Measurements from ENCODE around the gene WNK4.
A peak's percentile ranks its signal among the peaks of the same experiment; 100 is the strongest.

Gene WNK4

DNA sequence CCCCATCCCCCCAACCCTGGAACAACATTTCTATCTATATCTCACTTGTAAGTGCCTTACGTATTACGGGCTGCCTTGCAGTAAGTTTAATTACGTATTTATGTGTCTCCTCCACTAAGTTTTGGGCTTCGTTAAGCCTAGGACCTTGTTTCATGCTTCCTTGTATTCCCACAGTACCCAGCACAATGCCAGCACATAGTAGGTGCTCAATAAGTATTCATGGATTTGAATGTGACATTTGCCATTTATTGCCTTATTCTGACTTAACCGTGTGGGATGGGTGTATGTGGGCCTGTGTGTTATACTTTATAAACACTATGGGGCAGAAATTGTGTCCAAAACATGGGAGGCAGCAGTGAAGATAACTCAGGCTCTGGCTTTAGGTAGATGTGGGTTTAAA, 12.1 kb downstream of the WNK4 start:
- in situ Hi-C loops (cut with MboI; ENCODE audit: low pct_unique_long_range_greater_than_20kb, low sequenced_read_pairs) = no loop called here
- no peak for DNase-seq

DNA sequence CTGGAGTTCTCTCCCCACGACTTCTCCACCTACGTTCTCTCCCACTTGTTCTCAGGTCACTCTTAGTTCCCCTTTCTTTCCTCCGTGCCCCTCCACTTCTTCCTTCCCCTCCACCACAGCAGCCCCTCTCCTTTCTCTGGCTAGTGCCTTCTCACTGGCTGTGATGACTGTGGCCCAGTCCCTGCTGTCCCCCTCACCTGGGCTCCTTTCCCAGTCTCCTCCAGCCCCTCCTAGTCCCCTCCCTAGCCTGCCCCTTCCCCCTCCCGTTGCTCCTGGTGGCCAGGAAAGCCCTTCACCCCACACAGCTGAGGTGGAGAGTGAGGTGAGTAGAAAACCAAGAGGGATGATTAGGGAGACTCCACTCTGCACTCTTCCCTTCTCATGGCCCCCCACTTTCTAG, 14.7 kb downstream of the WNK4 start:
- DNase-seq = peak; percentile 40
- in situ Hi-C loops (cut with MboI; ENCODE audit: low pct_unique_long_range_greater_than_20kb, low sequenced_read_pairs) = no loop called here

DNA sequence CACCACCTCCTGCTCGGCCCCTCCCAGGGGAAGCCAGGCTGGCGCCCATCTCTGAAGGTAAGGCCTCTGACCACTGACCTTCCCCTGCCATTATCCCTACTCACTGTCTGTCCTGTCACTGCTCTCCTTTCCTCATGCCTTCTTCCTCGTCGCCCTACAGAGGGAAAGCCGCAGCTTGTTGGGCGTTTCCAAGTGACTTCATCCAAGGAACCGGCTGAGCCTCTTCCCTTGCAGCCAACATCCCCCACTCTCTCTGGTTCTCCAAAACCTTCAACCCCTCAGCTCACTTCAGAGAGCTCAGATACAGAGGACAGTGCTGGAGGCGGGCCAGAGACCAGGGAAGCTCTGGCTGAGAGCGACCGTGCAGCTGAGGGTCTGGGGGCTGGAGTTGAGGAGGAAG, 15.1 kb downstream of the WNK4 start:
- no peak for DNase-seq
- in situ Hi-C loops (cut with MboI; ENCODE audit: low pct_unique_long_range_greater_than_20kb, low sequenced_read_pairs) = no loop called here

DNA sequence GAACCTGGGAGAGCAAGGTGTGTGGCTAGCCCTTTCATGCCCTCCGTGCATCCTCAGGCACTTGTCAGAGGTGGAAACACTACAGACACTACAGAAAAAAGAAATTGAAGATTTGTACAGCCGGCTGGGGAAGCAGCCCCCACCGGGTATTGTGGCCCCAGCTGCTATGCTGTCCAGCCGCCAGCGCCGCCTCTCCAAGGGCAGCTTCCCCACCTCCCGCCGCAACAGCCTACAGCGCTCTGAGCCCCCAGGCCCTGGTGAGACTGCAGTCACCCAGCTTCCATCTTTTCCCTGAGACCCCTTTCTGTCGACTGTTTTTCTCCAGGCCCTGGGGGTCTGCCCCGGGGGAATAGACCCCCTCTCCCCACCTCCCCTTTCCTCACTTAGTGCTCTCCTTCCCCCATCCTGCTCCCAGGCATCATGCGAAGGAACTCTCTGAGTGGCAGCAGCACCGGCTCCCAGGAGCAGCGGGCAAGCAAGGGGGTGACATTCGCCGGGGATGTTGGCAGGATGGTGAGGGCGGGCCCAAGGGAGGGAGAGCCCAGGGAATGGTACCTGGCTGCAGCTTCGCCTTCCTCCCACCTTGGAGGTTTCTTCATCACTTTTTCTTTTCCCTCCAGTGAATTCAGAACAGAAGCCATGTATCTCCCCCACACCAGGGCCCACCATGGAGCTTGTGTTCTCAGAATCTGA, 15.8 kb downstream of the WNK4 start:
- in situ Hi-C loops (cut with MboI; ENCODE audit: low pct_unique_long_range_greater_than_20kb, low sequenced_read_pairs) = no loop called here
- no peak for DNase-seq

DNA sequence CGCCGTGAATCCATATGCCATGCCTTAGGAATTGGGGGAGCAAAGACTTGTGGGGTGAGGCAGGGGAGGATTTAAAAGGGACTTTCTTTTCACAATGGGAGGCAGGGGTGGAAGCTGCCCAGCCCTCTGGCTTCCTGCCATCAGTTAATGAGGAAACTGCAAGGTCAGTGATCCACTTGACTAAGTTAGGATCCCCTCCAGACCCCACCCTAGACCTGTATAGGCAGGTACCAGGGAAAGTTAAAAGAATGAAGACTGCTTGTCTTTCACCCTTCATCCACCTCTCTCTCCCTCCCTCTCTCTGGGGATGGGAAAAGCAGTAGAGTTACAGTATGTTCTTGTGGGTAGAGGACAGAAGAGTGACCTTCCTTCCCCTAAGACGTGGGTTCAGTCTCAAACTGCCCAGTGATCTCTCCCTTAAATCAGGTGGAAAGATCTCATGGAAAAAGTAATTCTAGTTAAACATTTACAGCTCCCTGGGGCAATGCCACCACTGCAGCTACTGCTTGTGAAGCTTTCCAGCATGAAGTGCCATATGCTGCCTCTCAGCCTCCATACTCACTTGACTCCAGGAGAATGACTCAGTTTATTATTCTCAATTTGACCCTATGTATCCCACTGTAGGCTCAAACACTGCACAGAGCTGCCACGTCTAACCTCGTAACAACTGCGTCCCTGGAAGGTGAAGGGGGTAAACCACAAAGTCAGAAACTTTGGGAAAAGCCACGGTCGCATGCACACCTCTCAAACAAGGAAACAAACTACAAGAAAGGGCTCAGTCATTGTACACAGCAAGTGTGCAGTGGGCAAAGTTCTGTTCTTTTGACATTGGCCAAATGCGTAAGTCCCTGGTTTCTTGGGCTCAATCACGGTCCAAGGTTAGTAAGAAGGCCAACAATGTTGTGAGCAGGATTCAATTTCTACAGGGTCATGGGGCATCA, 16.9 kb downstream of the WNK4 start:
- DNase-seq = no peak
- in situ Hi-C loops (cut with MboI; ENCODE audit: low pct_unique_long_range_greater_than_20kb, low sequenced_read_pairs) = no loop called here

DNA sequence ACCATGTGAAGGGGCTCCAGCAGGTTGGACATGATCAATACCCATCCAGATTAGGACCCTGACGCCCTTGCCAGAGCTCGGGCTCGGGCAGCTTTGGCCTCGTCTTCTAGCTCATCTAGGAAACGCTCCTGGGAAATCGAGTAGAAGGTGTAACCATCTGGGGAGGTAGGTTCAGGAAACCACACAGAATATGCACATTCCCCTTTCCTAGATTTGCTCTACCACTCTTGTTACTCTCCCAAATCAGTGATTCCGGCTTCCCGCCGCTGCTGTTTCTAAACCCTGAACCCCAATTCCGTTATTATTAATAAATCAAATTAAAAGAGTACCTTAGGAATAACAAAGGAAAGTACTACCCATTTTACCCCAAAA, 17.6 kb downstream of the WNK4 start:
- DNase-seq = no peak
- in situ Hi-C loops (cut with MboI; ENCODE audit: low pct_unique_long_range_greater_than_20kb, low sequenced_read_pairs) = no loop called here

DNA sequence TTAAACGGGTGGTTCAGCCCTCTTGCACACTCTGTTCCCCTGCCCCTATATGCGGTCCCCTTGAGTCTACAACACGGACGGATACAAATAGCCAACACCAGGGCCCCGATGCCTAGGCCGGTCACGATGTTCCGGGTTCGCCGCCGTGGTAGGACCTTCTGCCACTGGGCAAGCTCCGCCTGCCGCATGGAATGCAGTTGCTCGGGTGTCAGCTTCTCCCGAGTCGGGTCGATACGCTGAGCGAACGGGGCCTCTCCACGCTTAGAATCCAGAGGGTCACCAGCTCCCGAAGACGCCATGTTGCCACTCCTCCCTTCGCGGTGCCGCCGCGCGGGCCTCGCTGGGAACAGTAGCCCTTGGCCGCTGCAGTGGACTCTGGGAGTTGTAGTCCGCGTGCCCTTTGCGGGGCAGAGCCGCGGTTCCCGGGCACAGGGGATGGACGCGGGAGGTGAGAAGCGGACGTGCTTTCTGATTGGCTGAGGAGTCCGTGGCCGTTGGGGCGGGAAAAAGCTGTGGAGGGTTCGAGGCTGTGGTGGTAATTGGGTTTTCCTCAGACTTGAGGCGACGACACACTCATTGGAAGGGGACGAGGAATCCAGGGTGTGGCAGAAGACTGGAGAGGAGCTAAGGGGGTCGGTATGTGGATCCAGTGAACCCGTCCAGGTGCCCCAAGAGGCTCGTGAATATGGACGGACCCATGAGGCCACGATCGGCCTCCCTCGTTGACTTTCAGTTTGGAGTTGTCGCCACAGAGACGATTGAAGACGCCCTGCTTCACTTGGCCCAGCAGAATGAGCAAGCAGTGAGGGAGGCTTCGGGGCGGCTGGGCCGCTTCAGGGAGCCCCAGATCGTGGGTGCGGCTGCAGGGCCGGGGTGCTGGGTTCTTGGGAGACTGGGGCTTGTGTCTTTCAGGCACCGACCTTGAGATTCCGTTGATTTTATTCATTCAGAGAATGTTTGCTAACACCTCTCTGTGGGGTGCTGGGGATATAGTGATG, 18.3 kb downstream of the WNK4 start, which contains the start of the genes CNTD1 and COA3:
TSS of gene CNTD1 (plus strand) at position 479 of the 998 bp plus-strand sequence. CDS start at position 686, 207 bp downstream.
TSS of gene COA3 (minus strand) at position 322 of the 998 bp plus-strand sequence. CDS start at position 299, 23 bp downstream.
- in situ Hi-C loops (cut with MboI; ENCODE audit: low pct_unique_long_range_greater_than_20kb, low sequenced_read_pairs) = no loop called here
- peak; percentile 85 for DNase-seq

DNA sequence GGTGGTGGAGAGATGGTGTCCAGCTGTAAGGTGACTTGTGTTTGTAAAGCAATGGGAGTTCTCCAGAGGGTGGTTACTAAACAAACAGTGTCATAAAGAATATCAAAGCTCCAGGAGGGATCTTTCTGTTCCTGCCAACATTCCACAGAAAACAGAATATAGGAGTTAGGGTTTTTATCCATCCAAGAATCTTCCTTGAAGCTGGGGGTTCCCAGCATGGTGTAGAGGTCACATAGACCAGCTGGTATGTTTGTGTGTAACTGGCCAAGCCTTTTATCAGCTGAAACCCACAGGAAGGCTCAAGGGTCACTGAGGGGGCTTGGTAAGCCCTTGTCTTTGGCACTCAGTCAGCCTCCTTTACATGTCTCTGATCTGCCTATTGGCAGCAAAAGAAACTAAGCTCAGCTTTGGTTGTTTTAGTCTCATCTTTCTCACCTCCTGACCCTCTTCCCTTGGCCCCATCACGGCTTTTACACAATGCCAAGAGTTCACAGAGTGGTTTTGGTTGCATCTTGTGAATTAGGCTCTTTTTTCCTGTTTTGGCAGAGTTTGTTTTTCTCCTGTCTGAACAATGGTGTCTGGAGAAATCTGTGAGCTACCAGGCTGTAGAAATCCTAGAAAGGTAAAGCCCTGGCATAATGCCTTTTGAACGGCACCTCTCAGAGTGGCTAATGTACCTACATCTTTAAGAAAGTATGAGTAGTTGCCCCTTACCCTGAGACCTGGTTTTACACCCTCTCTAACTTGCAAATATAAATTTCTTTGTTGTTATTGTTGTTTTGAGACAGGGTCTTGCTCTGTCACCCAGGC, 22.9 kb downstream of the WNK4 start:
- in situ Hi-C loops (cut with MboI; ENCODE audit: low pct_unique_long_range_greater_than_20kb, low sequenced_read_pairs) = no loop called here
- no peak for DNase-seq

DNA sequence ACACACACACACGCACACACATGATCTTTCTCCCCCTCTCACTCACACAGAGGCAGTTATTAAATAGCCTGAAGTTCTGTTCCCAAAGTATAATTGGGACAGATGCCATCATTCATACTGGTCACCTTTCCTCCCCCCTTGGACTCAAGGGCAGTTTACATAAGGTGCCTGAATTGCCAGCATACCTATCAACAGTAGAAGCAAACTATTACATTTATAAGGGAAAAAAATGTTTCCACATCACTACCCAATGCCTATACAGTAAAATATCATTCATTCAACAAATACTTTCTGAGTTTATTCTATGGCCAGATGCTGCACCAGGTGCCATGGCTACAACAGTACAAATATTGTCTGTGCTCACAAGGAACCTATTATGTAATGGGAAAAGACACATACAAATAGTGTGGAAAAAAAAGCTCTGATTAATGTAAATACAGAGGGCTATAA, 24.5 kb downstream of the WNK4 start:
- in situ Hi-C loops (cut with MboI; ENCODE audit: low pct_unique_long_range_greater_than_20kb, low sequenced_read_pairs) = no loop called here
- DNase-seq = no peak

DNA sequence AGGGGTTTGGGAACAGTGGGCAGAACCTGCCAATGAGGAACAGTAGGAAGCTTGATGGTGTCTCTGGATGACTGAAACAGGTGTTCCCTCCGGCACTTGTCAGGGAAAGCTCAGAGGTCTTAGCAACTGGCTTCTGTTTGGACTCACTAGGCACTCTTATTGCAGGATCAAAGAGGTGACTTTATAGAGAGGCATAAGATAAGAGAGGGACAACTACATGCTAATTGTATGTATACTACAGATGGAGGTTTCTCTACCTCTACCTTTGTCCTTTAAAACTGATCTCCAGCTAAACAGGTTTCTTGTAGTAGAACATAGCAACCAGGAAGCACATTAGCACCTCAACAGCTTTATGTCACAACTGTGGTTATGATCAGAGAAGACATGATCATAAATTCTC, 25.8 kb downstream of the WNK4 start:
- no peak for DNase-seq
- in situ Hi-C loops (cut with MboI; ENCODE audit: low pct_unique_long_range_greater_than_20kb, low sequenced_read_pairs) = no loop called here

DNA sequence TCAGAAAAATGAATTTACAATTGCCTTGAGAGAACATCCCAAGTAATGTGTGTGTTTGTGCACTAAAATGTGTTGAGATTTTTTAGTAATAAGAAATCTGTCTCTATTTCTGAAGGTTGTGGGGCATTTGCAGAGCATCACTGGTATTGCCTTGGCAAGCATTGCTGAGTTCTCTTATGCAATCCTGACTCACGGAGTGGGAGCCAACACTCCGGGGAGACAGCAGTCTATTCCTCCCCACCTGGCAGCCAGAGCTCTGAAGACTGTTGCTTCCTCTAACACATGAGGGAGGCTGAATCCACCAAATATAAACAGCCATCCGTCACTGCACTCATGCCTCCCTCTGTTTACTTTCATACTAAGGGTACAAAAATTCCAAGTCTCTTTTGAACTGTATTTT, 28.8 kb downstream of the WNK4 start:
- no peak for DNase-seq
- in situ Hi-C loops (cut with MboI; ENCODE audit: low pct_unique_long_range_greater_than_20kb, low sequenced_read_pairs) = no loop called here

DNA sequence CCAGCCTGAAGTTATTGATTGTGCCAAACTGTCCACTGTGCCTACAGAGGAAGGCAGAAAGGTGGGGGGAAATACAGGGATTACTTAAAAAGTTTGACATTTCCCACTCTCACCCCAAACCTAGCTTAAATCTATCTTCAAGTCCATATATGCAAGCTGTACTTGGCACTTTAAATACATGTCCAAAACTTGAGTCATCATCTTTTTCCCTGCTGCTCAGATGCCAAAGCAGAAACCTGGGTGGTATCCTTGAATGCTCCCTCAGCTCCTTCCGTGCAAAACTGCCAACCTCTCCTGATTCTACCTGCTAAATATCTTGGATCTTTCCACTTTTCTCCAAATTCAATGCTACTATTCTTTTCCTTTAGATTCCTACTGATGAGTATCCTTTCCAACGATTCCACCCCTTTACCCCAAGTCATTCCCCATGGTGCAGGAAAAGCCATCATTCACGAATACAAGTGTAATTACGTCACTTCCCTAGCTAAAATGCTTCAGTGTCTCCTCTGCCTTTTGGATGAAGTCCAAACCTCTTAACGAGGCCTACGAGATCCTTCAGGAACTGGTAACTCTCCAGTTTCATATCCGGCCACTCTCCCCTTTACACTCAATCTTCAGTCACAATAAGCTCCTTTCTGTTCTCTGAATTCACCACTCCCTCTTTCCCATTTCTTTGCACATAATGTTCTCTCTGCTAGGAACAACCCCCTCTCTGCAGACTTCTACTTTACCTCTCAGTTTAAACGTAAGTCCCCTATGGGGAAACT, 34.4 kb downstream of the WNK4 start:
- in situ Hi-C loops (cut with MboI; ENCODE audit: low pct_unique_long_range_greater_than_20kb, low sequenced_read_pairs) = no loop called here
- no peak for DNase-seq

DNA sequence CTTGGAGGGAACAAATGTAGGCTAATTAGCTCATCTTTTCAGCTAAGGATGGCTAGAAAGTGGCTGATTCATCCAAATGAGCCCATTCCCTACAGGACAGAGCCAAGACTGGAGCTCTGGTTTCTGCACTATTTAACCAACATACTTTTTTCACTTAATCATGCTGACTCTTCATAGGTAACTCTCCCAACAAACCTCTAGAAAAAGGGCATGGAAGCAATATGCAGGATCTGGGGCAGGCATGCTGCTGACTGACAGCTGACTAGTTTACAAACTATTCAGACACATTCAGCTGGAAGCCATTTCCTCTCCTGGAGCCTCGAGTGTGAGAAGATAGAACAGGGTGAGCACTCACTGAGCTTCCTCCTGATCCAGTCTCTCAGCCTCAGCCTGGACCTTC, 37.5 kb downstream of the WNK4 start:
- no peak for DNase-seq
- in situ Hi-C loops (cut with MboI; ENCODE audit: low pct_unique_long_range_greater_than_20kb, low sequenced_read_pairs) = no loop called here

DNA sequence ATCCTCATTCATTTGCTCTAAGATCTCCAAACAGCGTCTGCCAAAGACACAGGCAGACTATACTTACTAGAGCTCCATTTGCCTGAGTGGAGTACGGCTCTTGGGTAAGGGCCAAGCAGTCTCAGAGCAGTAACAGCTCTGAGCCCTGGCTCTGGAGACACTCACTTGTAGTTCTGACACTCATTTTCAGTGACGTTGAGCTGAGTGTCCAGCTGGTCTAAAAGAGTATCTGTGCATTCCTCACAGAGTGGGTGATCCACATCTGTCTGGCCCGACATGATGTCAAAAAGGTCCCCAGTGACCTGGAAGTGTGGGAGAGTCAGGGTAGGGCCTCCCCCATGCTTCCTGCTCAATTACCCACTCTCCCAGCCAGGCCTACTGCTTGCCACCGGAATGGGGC, 38.0 kb downstream of the WNK4 start:
- no peak for DNase-seq
- in situ Hi-C loops (cut with MboI; ENCODE audit: low pct_unique_long_range_greater_than_20kb, low sequenced_read_pairs) = no loop called here

DNA sequence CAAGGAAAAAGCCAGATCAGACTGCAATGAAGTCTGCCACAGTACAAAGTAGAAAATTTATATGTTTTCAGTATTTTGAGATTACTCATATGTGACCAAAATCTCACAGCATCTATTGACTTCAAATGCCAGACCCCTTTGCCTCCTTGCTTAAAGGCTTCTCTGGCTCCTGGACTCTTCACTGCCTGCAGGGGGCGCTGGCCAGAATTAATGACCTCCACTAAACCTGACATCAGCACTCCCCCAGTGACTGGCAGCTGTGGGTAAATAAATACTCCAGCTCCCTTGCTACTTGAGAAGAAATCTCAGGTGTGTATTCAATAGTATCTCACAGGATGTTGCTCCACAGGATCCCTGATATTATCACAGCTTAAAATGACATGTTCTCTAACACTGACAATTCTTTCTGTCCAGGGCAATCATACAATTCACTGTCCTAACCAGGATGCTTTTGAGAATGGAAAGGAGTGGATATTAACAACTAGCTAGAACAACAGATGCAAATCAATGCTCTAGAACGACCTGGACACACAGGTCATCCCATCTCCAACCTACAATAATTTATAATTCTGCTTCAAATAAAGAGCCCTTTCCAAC, 39.6 kb downstream of the WNK4 start:
- DNase-seq = peak; percentile 78
- in situ Hi-C loops (cut with MboI; ENCODE audit: low pct_unique_long_range_greater_than_20kb, low sequenced_read_pairs) = no loop called here

DNA sequence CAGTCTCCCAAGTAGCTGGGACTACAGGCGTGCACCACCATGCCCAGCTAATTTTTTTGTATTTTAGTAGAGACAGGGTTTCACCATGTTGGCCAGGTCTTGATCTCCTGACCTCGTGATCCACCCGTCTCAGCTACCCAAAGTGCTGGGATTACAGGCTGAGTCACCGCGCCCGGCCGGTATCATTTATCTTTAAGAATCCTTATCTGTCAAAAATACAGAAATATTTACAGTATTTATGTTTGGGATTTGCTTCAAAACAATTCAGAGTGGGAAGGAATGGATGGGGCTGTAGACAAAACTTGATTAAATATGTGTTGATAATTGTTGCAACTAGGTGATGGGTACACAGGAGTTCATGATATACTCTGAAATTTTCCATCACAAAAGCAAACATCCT, 40.8 kb downstream of the WNK4 start:
- in situ Hi-C loops (cut with MboI; ENCODE audit: low pct_unique_long_range_greater_than_20kb, low sequenced_read_pairs) = no loop called here
- DNase-seq = no peak

DNA sequence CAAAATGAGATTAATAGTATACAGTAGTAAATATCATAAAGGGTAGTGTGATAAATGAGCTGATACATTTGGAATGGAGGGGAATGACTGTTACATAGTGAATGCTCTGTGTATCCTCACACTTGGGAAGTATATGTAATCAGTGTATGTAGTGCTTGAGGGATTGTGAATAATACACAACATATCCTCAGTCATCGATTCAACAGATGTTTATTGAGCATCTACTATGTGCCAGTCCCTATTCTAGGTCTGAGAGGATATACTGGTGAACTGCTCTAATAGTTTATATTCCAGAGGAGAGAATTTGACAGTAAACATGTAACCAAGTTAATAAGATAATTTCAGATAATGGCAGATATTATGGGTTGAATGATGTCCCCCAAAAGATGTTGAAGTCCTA, 47.1 kb downstream of the WNK4 start:
- in situ Hi-C loops (cut with MboI; ENCODE audit: low pct_unique_long_range_greater_than_20kb, low sequenced_read_pairs) = loop anchor here (25.0 kb wide), 1 partner anchor 110 kb away; no protein-coding TSS in a partner anchor
- DNase-seq = no peak

All from KBM-7 (cell line).